HepG2 (cell line): ENCODE measurements around the gene MORC4. TPM values are rescaled to one million over a fixed set of nuclear protein-coding genes. Genes with fewer than 3 reads are reported as not detected.

ENCODE experiments used
- CBFB ChIP-seq: sonication (generic); formaldehyde crosslinking; IDR thresholded peaks from 2 replicates; pipeline ENCODE4 v1.4.0; 2020; ENCODE audit warnings: missing genetic modification reagents
- CENPX ChIP-seq: sonication (generic); formaldehyde crosslinking; IDR thresholded peaks from 2 replicates; pipeline ENCODE4 v1.9.0; 2021; ENCODE audit warnings: mild to moderate bottlenecking, missing genetic modification reagents, moderate library complexity
- GABPB1 ChIP-seq: IDR thresholded peaks from 2 replicates; pipeline ENCODE4 v1.6.1; 2016; ENCODE audit warnings: mild to moderate bottlenecking, missing genetic modification reagents, moderate library complexity, missing compliant biosample characterization
- KDM2A ChIP-seq: sonication (generic); formaldehyde crosslinking; IDR thresholded peaks from 2 replicates; pipeline ENCODE4 v1.4.0; 2020; ENCODE audit warnings: low read depth, missing genetic modification reagents, borderline replicate concordance
- MTA1 ChIP-seq: sonication (generic); formaldehyde crosslinking; IDR thresholded peaks from 2 replicates; pipeline ENCODE4 v1.4.0; 2020; ENCODE audit warnings: missing genetic modification reagents, mild to moderate bottlenecking, borderline replicate concordance
- NFYB ChIP-seq: sonication (generic); formaldehyde crosslinking; IDR thresholded peaks from 2 replicates; pipeline ENCODE4 v1.4.0; 2020; ENCODE audit warnings: missing genetic modification reagents
- RNF219 ChIP-seq: sonication (generic); formaldehyde crosslinking; IDR thresholded peaks from 2 replicates; pipeline ENCODE4 v1.5.0; 2020; ENCODE audit warnings: mild to moderate bottlenecking, missing genetic modification reagents
- SNAI1 ChIP-seq: sonication (generic); formaldehyde crosslinking; IDR thresholded peaks from 2 replicates; pipeline ENCODE4 v1.5.0; 2020; ENCODE audit warnings: mild to moderate bottlenecking, missing genetic modification reagents, borderline replicate concordance
- SNAPC5 ChIP-seq: sonication (generic); formaldehyde crosslinking; IDR thresholded peaks from 2 replicates; pipeline ENCODE4 v1.8.1; 2023; ENCODE audit warnings: mild to moderate bottlenecking, missing genetic modification reagents, borderline replicate concordance
- SYNCRIP ChIP-seq: fragments of 200-400 bp; formaldehyde crosslinking; IDR thresholded peaks from 2 replicates; pipeline ENCODE4 v1.6.1; 2018; ENCODE audit warnings: mild to moderate bottlenecking, low read depth, low read length; ENCODE audit not compliant: insufficient read depth
- TGIF2 ChIP-seq: IDR thresholded peaks from 2 replicates; pipeline ENCODE4 v1.6.1; 2016; ENCODE audit warnings: control low read depth, missing compliant biosample characterization
- YY1 ChIP-seq: IDR thresholded peaks from 2 replicates; pipeline ENCODE4 v1.6.1; 2011; ENCODE audit warnings: low read length, low read depth, moderate library complexity, mild to moderate bottlenecking; ENCODE audit not compliant: insufficient read depth, insufficient replicate concordance
- ZEB1 ChIP-seq: IDR thresholded peaks from 2 replicates; pipeline ENCODE4 v1.6.1; 2012; ENCODE audit warnings: mild to moderate bottlenecking, low read depth, inconsistent platforms; ENCODE audit not compliant: insufficient replicate concordance
- ZFY ChIP-seq: sonication (generic); formaldehyde crosslinking; IDR thresholded peaks from 2 replicates; pipeline ENCODE4 v1.4.0; 2020; ENCODE audit warnings: missing genetic modification reagents
- ZNF260 ChIP-seq: sonication (generic); formaldehyde crosslinking; IDR thresholded peaks from 2 replicates; pipeline ENCODE4 v1.4.0; 2020; ENCODE audit warnings: missing genetic modification reagents, low read depth, mild to moderate bottlenecking, borderline replicate concordance
- ZNF510 ChIP-seq: sonication (generic); formaldehyde crosslinking; IDR thresholded peaks from 2 replicates; pipeline ENCODE4 v1.4.0; 2020; ENCODE audit warnings: low read depth, mild to moderate bottlenecking, missing genetic modification reagents
- ZNF530 ChIP-seq: sonication (generic); formaldehyde crosslinking; IDR thresholded peaks from 2 replicates; pipeline ENCODE4 v1.5.0; 2020; ENCODE audit warnings: low read depth, mild to moderate bottlenecking, missing genetic modification reagents
- ZNF552 ChIP-seq: sonication (generic); formaldehyde crosslinking; IDR thresholded peaks from 2 replicates; pipeline ENCODE4 v1.9.0; 2022; ENCODE audit warnings: missing genetic modification reagents, mild to moderate bottlenecking, borderline replicate concordance
- ZNF577 ChIP-seq: sonication (generic); formaldehyde crosslinking; IDR thresholded peaks from 2 replicates; pipeline ENCODE4 v1.4.0; 2020; ENCODE audit warnings: mild to moderate bottlenecking, low read depth, missing genetic modification reagents, borderline replicate concordance
- ZNF879 ChIP-seq: sonication (generic); formaldehyde crosslinking; IDR thresholded peaks from 2 replicates; pipeline ENCODE4 v1.8.1; 2023; ENCODE audit warnings: missing genetic modification reagents
- polyA plus RNA-seq, 8 experiments: library from polyadenylated mRNA; depleted of rRNA in 3 of 8; stranded (reverse) in 7 of 8; unstranded in 1 of 8; fragments of >200 nt; fragmentation: Illumina TruSeq in 4 of 8; extraction: Trizol in 4 of 8; gene quantifications; 2 replicates each; pipeline versions ENCODE4 v1.2.1 to v1.2.3, GENCODE V29; 2011 to 2016; ENCODE audit warnings: low read depth in 4 of 8, missing spikeins in 1 of 8, mixed read lengths in 1 of 8; ENCODE audit not compliant: insufficient read depth in 1 of 8
- total RNA-seq, 5 experiments: library from RNA; depleted of rRNA; stranded (reverse); fragments of >200 nt; fragmentation: Illumina TruSeq; extraction: Trizol; gene quantifications; 2 replicates each; pipeline ENCODE4 v1.2.3, GENCODE V29; 2016; ENCODE audit warnings: low read depth in 1 of 5
- TF ChIP-seq, protein P1 (sequence below): sonication (generic); formaldehyde crosslinking; IDR thresholded peaks from 2 replicates; pipeline ENCODE4 v1.4.0; 2020; ENCODE audit warnings: missing genetic modification reagents, borderline replicate concordance
- TF ChIP-seq, protein P2 (sequence below): IDR thresholded peaks from 2 replicates; pipeline ENCODE4 v1.6.1; 2012; ENCODE audit warnings: low read depth, low read length, improper control_type of control experiment

The MORC4 gene
- total and polyA plus RNA-seq, 2 of the 13 experiments (the other 11 are each of a cell fraction or from before 2014, with no cell fraction given), result 7.3 to 17.6 TPM

DNA sequence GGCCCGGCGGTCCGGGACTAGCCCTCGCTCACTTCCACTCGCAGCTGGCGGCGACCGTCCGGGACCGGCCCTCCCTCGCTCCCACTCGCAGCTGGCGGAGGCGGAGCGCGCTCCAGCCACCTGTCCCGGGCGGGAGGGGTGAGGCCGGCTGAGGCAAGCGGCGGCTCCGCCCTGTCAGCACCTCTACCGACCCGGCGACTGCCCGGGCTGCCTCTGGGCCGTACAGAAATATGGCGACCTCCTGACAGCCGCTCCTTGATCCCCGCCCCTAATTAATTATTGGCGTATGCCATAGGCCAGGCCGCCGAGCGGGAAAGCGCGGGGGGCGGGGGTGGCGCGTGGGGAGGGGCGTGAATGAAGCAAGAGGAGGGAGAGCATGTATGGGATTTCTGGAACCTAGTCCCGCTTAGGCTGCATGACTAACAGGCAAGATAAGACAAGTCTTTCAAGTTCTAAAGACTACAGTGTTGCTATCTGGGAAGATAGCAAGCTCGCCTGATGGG is at the start of gene MORC4 (continued):
- TF ChIP-seq GABPB1 (peak; percentile 27; the same call in 1 of the 2 replicates), ZEB1 (no peak), RNF219 (no peak), ZNF510 (CRISPR knock-in tag) (no peak), SNAPC5 (CRISPR knock-in tag) (no peak), SNAI1 (CRISPR knock-in tag) (no peak), ZNF530 (CRISPR knock-in tag) (no peak), MTA1 (CRISPR knock-in tag) (no peak), ZFY (peak; percentile 39), SYNCRIP (no peak), ZNF577 (no peak), TGIF2 (no peak), NFYB (CRISPR knock-in tag) (peak; percentile 63), YY1 (peak; percentile 92), CBFB (CRISPR knock-in tag) (no peak), CENPX (CRISPR knock-in tag) (no peak), ZNF879 (CRISPR knock-in tag) (no peak), ZNF552 (CRISPR knock-in tag) (no peak), ZNF260 (CRISPR knock-in tag) (no peak), KDM2A (CRISPR knock-in tag) (peak; percentile 40; the same call in 1 of the 2 replicates)
- TF ChIP-seq, protein P1, sequence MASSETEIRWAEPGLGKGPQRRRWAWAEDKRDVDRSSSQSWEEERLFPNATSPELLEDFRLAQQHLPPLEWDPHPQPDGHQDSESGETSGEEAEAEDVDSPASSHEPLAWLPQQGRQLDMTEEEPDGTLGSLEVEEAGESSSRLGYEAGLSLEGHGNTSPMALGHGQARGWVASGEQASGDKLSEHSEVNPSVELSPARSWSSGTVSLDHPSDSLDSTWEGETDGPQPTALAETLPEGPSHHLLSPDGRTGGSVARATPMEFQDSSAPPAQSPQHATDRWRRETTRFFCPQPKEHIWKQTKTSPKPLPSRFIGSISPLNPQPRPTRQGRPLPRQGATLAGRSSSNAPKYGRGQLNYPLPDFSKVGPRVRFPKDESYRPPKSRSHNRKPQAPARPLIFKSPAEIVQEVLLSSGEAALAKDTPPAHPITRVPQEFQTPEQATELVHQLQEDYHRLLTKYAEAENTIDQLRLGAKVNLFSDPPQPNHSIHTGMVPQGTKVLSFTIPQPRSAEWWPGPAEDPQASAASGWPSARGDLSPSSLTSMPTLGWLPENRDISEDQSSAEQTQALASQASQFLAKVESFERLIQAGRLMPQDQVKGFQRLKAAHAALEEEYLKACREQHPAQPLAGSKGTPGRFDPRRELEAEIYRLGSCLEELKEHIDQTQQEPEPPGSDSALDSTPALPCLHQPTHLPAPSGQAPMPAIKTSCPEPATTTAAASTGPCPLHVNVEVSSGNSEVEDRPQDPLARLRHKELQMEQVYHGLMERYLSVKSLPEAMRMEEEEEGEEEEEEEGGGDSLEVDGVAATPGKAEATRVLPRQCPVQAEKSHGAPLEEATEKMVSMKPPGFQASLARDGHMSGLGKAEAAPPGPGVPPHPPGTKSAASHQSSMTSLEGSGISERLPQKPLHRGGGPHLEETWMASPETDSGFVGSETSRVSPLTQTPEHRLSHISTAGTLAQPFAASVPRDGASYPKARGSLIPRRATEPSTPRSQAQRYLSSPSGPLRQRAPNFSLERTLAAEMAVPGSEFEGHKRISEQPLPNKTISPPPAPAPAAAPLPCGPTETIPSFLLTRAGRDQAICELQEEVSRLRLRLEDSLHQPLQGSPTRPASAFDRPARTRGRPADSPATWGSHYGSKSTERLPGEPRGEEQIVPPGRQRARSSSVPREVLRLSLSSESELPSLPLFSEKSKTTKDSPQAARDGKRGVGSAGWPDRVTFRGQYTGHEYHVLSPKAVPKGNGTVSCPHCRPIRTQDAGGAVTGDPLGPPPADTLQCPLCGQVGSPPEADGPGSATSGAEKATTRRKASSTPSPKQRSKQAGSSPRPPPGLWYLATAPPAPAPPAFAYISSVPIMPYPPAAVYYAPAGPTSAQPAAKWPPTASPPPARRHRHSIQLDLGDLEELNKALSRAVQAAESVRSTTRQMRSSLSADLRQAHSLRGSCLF (CRISPR knock-in tag), result no peak
- TF ChIP-seq, protein P2, sequence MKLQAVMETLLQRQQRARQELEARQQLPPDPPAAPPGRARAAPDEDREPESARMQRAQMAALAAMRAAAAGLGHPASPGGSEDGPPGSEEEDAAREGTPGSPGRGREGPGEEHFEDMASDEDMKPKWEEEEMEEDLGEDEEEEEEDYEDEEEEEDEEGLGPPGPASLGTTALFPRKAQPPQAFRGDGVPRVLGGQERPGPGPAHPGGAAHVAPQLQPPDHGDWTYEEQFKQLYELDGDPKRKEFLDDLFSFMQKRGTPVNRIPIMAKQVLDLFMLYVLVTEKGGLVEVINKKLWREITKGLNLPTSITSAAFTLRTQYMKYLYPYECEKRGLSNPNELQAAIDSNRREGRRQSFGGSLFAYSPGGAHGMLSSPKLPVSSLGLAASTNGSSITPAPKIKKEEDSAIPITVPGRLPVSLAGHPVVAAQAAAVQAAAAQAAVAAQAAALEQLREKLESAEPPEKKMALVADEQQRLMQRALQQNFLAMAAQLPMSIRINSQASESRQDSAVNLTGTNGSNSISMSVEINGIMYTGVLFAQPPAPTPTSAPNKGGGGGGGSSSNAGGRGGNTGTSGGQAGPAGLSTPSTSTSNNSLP, result peak; percentile 32; the same call in 1 of the 2 replicates
